Peyer's patch (tissue), 4 donors: Measurements from ENCODE around the gene CNTN4.

Source experiments
- POLR2A ChIP-seq, 2 donors: fragments of 450-650 bp; IDR thresholded peaks; one replicate each; pipeline ENCODE4 v1.5.1; 2017; ENCODE audit warnings: antibody characterized with exemption in 2 of 2, mild to moderate bottlenecking in 2 of 2, moderate library complexity in 2 of 2
- TF ChIP-seq, protein P1 (sequence below), 6 experiments: fragments of 450-650 bp in 4 of 6; fragments of 200-600 bp in 2 of 6; sonication (generic) in 1 of 6; IDR thresholded peaks; one replicate each; pipeline ENCODE4 v1.5.1; 2017 to 2019; ENCODE audit warnings: antibody characterized with exemption in 6 of 6, mild to moderate bottlenecking in 3 of 6, moderate library complexity in 1 of 6

DNA sequence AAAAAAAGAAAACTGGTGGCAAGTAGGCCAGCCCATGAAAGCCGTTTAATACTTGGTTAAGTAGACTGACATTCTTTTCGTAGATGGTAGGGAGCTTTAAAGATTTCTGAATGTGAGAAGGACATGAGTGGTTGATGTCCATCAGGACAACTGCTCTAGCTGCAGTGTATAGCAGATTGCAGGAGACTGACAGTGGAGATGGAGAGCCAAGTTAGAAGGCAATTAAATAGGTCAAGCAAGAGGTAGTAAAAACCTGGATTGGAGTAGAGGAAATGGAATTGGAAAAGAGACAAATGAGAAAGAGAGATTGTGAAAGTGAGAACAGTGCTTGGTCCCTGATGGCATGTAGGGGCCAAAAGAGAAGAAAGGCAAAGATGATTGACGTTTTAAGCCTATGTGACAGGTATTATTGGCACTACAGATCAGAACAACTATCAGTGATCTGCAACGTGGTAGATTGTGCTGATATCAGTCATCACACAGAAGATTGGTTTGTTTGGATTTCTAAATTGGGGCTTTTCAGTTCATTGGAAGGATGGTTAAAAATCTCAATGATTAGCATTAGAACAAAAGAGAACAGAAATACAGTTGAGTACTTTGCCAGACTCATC lies 74.0 kb downstream of the CNTN4 start:
- TF ChIP-seq, protein P1, sequence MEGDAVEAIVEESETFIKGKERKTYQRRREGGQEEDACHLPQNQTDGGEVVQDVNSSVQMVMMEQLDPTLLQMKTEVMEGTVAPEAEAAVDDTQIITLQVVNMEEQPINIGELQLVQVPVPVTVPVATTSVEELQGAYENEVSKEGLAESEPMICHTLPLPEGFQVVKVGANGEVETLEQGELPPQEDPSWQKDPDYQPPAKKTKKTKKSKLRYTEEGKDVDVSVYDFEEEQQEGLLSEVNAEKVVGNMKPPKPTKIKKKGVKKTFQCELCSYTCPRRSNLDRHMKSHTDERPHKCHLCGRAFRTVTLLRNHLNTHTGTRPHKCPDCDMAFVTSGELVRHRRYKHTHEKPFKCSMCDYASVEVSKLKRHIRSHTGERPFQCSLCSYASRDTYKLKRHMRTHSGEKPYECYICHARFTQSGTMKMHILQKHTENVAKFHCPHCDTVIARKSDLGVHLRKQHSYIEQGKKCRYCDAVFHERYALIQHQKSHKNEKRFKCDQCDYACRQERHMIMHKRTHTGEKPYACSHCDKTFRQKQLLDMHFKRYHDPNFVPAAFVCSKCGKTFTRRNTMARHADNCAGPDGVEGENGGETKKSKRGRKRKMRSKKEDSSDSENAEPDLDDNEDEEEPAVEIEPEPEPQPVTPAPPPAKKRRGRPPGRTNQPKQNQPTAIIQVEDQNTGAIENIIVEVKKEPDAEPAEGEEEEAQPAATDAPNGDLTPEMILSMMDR (IDR thresholded peaks at IDR 0.05): no peak
- TF ChIP-seq POLR2A (IDR thresholded peaks at IDR 0.05): no peak
